ENCODE measurements around the gene GTF3C1.

DNA sequence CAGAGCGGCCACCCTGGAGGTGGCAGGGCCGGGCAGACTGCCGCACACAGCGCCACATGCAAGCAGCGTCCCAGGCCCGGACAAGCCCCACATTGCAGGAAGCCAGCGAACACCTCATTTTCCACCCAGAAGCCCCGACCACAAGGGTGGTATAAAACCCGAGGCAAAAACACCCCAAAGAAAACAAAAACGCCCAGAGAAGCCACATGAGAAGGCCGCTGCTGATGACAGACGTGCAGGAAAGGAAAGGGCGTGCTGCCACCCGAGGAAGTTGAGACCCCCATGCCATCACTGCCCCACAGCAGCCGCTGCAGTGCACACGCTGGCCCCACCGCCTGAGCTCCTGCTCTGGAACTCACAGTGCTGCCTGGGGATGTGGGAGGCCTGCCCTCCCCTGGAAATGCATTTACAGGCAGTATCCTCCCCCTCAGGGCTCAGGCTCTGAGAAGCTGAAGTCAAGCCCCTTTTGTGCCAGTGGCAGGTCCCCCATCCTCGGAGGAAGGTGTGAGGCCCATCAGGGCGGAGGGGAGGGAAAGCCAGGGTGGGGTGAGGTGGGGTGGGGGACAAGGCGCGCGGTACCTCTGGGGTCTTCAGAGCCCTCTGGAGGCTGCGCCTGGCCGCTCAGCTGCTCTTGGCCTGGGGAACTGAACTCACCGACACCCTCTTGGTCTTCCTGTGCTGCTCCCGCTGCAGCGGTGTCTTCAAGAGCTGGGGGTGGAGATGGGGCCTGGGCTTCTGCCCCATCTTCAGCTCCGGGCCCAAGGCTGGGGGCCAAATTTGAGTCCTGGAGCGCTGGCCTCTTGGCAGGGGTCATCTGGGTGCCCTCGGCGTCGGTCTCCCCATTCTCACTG, 85.7 kb downstream of the GTF3C1 start:
- TF ChIP-seq, protein P1, sequence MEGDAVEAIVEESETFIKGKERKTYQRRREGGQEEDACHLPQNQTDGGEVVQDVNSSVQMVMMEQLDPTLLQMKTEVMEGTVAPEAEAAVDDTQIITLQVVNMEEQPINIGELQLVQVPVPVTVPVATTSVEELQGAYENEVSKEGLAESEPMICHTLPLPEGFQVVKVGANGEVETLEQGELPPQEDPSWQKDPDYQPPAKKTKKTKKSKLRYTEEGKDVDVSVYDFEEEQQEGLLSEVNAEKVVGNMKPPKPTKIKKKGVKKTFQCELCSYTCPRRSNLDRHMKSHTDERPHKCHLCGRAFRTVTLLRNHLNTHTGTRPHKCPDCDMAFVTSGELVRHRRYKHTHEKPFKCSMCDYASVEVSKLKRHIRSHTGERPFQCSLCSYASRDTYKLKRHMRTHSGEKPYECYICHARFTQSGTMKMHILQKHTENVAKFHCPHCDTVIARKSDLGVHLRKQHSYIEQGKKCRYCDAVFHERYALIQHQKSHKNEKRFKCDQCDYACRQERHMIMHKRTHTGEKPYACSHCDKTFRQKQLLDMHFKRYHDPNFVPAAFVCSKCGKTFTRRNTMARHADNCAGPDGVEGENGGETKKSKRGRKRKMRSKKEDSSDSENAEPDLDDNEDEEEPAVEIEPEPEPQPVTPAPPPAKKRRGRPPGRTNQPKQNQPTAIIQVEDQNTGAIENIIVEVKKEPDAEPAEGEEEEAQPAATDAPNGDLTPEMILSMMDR (IDR thresholded peaks at IDR 0.05) = no peak
- TF ChIP-seq POLR2A (IDR thresholded peaks at IDR 0.05) = no peak
